Activated naive CD4-positive, alpha-beta T cell treated with anti-CD3 and anti-CD28 coated beads, Interleukin-2, amount 50 U/mL, for 24 hours (primary cell): ENCODE data around the gene CTNND2.
"Not testable (repeated sequence)": the region's sequence is repeated elsewhere in the genome, so short reads cannot be mapped to it uniquely, and the experiment has no call there.

Source experiments
- H3K27ac Mint-ChIP-seq: one replicate; pipeline ENCODE4 v1.8.0; 2021; ENCODE audit warnings: mild to moderate bottlenecking, mixed read lengths
- H3K27me3 Mint-ChIP-seq: one replicate; pipeline ENCODE4 v1.8.0; 2021; ENCODE audit warnings: mixed read lengths
- H3K36me3 Mint-ChIP-seq: one replicate; pipeline ENCODE4 v1.8.0; 2021; ENCODE audit warnings: mixed read lengths
- H3K4me1 Mint-ChIP-seq: one replicate; pipeline ENCODE4 v1.8.0; 2021; ENCODE audit warnings: mixed read lengths
- H3K4me3 Mint-ChIP-seq: one replicate; pipeline ENCODE4 v1.8.0; 2021; ENCODE audit warnings: mild to moderate bottlenecking, mixed read lengths
- H3K9me3 Mint-ChIP-seq: one replicate; pipeline ENCODE4 v1.8.0; 2021; ENCODE audit warnings: mixed read lengths

Gene CTNND2

DNA sequence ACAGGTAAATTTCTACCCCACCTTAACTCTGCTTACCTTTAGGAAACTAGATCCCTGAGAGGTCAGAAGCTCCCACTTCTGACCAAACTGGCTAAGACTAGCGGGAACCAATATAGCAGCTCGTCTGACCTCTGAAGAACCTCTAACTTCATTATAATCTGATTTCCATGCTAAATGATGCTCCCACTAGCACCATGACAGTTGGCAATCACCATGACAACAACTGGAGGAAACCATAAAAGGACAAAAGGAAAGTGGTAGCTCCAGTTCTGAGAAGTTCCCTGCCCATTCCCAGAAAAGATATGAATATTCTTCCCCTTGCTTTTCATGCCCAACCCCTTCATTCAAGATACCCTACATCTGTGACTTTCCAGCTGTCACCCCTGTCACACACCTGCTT lies 483.3 kb downstream of the CTNND2 start:
- H3K4me3 Mint-ChIP-seq: no peak overlapping the region
- no peaks in the 10 kb centered on the region for H3K4me1 Mint-ChIP-seq
- no peaks in the 10 kb centered on the region for H3K36me3 Mint-ChIP-seq
- H3K27me3 Mint-ChIP-seq: no peaks in the 10 kb centered on the region
- peaks cover 5% of the 10 kb centered on the region for H3K9me3 Mint-ChIP-seq
- no peak overlapping the region for H3K27ac Mint-ChIP-seq

DNA sequence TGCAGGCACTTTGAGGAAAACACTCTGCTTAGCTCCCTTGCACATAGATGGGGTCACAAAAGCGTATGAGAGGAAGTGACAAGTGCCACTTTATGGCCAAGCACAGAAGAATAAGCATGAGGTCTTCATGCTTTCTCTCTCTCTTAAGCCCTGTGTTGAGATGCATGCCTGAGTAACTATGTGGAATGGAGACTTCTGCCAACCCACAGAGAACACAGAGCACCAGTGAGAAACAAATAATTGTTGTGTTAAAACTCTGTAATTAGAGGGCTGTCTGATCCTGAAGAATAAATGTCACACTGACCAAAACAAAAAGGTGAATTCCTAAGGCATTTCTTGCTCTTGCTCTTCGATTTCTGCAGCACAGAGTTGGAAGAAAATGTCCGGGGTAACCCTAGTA lies 488.5 kb downstream of the CTNND2 start:
- no peaks in the 10 kb centered on the region for H3K36me3 Mint-ChIP-seq
- H3K27me3 Mint-ChIP-seq: peaks cover 3% of the 10 kb centered on the region
- no peaks in the 10 kb centered on the region for H3K4me1 Mint-ChIP-seq
- peaks cover 5% of the 10 kb centered on the region for H3K9me3 Mint-ChIP-seq
- H3K27ac Mint-ChIP-seq: no peak overlapping the region
- no peak overlapping the region for H3K4me3 Mint-ChIP-seq

DNA sequence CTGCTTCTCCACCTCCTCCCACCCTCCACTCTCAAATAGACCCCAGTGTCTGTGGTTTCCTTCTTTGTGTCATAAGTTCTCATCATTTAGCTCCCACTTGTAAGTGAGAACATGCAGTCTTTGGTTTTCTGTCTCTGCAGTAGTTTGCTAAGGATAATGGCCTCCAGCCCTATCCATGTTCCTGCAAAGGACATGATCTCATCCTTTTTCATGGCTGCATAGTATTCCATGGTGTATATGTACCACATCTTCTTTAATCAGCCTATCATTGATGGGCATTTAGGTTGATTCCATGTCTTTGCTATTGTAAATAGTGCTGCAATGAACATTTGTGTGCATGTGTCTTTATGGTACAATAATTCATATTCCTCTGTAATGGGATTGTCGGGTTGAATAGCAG lies 489.5 kb downstream of the CTNND2 start:
- not testable (repeated sequence) for H3K27ac Mint-ChIP-seq, H3K27me3 Mint-ChIP-seq, H3K4me1 Mint-ChIP-seq, H3K36me3 Mint-ChIP-seq, H3K4me3 Mint-ChIP-seq, H3K9me3 Mint-ChIP-seq

DNA sequence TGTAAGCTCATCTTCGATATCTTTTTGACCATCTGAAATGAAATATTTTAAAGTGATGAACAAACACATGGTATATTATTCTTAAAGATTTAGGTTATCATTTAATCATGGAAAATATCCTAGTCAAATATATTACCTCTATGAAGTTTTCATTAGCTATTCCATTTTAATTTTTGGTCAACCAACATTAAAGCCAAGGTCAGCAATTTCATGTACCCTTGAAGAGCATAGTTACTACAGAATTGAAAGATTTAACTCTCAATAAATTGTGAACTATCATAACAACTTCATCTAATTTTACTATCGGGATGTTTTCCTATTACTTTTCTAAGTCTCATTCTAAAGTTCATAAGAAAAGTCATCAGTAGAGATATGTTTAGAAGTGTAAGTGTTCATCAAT lies 492.6 kb downstream of the CTNND2 start:
- Mint-ChIP-seq H3K27ac (no peak overlapping the region), H3K4me1 (no peaks in the 10 kb centered on the region), H3K4me3 (no peak overlapping the region), H3K36me3 (no peaks in the 10 kb centered on the region), H3K27me3 (peaks cover 3% of the 10 kb centered on the region), H3K9me3 (no peaks in the 10 kb centered on the region)

DNA sequence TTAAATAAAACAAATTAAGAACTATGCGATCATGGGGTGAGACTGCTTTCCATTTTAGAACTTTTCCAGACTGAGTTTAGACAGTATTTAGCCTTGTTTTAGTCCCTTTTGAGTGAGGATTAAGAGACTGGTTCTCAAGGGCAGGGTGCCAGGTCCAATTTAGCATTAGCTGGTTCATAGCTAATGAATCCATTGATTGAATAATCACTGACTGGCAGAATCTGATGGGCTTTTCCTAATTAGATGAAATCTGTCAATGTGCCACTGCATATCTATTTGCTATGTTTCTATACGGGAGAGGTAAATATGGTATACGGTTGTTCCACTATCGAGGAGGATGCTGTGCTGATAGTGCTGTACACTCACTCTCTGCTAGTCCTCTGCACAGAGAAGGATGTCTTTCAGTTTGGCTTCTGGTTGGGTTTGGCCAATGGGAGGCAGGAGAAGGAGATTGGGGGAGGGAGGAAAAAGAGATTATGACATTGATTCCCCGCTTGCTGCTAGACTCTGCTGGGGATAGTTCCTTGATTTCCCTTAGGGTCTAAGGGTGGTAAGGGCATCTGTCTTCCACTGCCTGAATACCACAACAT lies 496.6 kb downstream of the CTNND2 start:
- Mint-ChIP-seq H3K27ac (no peak overlapping the region), H3K36me3 (no peaks in the 10 kb centered on the region), H3K9me3 (no peaks in the 10 kb centered on the region), H3K4me3 (no peak overlapping the region), H3K27me3 (no peaks in the 10 kb centered on the region), H3K4me1 (no peaks in the 10 kb centered on the region)

DNA sequence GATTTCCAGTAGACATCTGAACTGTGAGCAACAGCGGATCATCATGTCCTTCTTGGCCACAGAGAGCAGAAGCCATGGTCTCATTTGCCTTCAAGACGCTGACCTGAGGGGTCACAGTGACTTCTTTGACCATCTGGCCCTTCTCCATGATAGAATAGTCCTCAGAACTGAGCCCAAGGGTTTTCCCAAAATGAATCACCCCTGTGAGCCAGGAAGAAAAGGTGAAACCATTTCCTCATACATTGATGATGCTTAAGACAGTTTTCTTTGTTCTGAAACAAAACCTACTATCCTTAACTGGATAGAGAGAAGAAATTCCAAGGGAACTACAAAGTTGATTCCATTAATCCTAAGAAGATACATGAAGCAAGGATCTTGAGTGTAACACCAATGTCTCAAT lies 503.9 kb downstream of the CTNND2 start:
- Mint-ChIP-seq H3K4me1 (no peaks in the 10 kb centered on the region), H3K36me3 (no peaks in the 10 kb centered on the region), H3K27ac (no peak overlapping the region), H3K27me3 (peaks cover 3% of the 10 kb centered on the region), H3K4me3 (no peak overlapping the region), H3K9me3 (no peaks in the 10 kb centered on the region)

DNA sequence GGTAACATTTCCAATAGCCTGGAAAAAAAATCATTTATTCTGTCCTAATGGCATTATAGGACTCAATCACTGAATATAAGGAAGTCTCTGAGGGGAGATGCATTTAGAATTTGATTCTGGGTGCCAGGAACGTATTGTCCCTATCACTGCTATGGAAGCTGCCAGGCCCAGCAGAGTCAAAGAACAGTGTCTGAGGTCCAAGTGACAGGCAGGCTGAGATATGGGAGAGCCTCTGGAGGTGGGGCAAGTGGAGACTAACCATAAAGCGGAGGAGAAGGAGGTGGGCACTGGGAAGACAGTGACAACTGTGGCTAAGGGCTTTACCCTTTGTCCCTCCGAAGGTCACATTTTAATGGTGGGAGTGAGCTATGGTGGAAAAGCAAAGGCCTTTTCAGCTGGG lies 505.5 kb downstream of the CTNND2 start:
- Mint-ChIP-seq H3K27me3 (peaks cover 5% of the 10 kb centered on the region), H3K9me3 (no peaks in the 10 kb centered on the region), H3K4me3 (no peak overlapping the region), H3K27ac (no peak overlapping the region), H3K4me1 (no peaks in the 10 kb centered on the region), H3K36me3 (no peaks in the 10 kb centered on the region)

DNA sequence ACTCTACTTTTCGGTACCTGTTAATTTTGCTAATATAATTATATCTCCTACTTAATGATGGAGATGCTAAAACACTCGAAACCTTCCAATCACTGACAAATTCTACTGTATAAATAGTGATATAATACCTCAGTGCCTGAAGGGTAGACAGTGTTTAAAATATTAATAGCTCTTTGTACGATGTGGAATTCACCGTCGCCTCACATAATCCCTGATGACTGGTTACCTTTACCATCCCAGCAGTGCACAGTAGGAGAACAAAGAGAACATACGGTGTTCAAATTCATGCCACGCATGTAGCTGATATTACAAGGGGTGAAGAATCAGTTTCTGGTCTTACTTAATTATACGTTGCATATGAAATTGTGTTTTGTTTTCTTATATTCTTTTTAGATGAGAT lies 506.7 kb downstream of the CTNND2 start:
- H3K27ac Mint-ChIP-seq: no peak overlapping the region

DNA sequence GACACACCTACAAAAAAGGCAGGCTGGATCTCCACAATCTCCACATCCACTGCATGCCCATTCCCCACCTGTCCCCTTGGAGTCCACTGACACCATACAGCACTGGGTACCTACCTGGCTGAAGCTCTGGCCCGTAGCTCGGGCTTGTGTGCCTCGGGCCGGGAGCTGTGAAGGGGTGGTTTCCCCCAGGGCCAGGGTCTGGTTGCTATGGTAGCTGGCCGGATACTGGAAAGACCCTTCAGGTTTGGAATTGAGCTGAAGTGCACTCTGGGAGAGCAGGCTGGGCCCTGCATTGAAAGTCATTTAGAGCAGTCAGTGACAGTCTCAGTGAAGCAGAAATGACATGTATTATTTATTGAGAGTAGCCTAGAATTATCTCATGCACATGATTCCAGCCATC lies 507.3 kb downstream of the CTNND2 start:
- peaks cover 5% of the 10 kb centered on the region for H3K27me3 Mint-ChIP-seq
- no peaks in the 10 kb centered on the region for H3K36me3 Mint-ChIP-seq
- H3K4me1 Mint-ChIP-seq: no peaks in the 10 kb centered on the region
- no peak overlapping the region for H3K4me3 Mint-ChIP-seq
- no peaks in the 10 kb centered on the region for H3K9me3 Mint-ChIP-seq
- H3K27ac Mint-ChIP-seq: no peak overlapping the region

More for the DNA sequence above, 506.7 kb downstream of the CTNND2 start:
- no peaks in the 10 kb centered on the region for H3K9me3 Mint-ChIP-seq
- H3K4me3 Mint-ChIP-seq: no peak overlapping the region
- no peaks in the 10 kb centered on the region for H3K36me3 Mint-ChIP-seq
- H3K4me1 Mint-ChIP-seq: no peaks in the 10 kb centered on the region
- peaks cover 5% of the 10 kb centered on the region for H3K27me3 Mint-ChIP-seq

DNA sequence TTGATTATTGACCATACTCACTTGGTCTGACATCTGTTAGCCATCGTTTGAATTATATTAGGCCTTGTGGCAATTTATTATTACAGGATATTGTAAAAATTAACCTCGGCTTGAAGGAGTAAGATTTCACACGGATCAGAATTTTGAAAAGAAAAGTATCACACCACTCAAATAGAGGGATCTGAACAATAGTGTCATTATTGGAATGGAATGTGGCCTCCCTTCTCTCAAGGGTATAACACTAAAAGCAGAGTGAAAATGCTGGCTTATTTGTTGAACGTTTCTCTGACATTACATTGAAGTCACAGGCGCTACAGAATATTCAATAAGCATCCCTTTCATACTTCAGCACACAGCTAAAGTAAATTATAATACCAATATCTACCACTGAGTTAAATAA lies 509.3 kb downstream of the CTNND2 start:
- Mint-ChIP-seq H3K27ac (no peak overlapping the region), H3K27me3 (peaks cover 7% of the 10 kb centered on the region), H3K9me3 (no peaks in the 10 kb centered on the region), H3K4me3 (no peak overlapping the region), H3K36me3 (no peaks in the 10 kb centered on the region), H3K4me1 (no peaks in the 10 kb centered on the region)

DNA sequence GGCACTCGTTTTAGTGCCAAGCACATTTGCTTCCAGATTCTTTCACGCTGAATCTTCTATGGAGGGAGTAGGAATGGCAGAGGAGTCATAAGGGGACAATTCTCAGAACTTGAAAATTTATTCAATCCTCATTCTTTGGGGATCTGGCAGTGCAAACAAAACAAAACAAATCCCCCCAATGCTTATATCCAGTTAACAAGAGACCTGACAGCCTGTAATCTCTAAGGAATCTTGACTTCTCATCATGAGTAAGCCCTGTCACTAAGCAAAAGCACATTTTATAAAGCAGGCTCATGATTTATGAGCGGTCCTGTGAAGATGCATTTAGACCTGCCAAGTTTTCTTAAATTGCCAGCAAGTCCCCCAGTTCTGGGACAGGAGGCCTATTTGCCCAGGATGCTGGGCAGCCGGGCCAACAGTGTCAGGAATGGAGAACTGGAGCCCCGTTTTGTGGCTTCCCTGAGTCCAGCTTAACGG lies 513.9 kb downstream of the CTNND2 start:
- Mint-ChIP-seq H3K9me3 (no peaks in the 10 kb centered on the region), H3K27ac (no peak overlapping the region), H3K36me3 (no peaks in the 10 kb centered on the region), H3K27me3 (peaks cover 19% of the 10 kb centered on the region), H3K4me3 (no peak overlapping the region), H3K4me1 (no peaks in the 10 kb centered on the region)

DNA sequence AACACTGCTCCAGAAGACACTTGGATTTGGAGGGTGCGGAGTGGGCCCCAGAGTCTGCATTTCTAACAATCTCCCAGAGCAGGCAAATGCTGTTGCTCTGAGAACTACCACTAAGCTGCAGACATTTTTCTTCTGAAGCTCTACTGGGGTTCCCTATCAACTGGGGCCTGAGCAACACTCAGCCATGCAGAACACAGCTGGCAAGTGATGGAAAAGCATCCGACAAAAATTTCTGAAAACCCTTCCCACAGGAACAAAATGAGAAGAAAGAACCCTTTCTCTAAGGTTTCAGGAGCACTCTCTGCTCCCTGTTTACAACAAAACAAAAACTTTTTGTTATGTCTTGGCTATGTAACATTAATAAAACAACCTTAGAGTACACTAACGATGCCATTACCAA lies 516.9 kb downstream of the CTNND2 start:
- Mint-ChIP-seq H3K27me3 (peaks cover 35% of the 10 kb centered on the region), H3K4me1 (peaks cover 7% of the 10 kb centered on the region), H3K9me3 (no peaks in the 10 kb centered on the region), H3K36me3 (no peaks in the 10 kb centered on the region), H3K4me3 (no peak overlapping the region), H3K27ac (no peak overlapping the region)

DNA sequence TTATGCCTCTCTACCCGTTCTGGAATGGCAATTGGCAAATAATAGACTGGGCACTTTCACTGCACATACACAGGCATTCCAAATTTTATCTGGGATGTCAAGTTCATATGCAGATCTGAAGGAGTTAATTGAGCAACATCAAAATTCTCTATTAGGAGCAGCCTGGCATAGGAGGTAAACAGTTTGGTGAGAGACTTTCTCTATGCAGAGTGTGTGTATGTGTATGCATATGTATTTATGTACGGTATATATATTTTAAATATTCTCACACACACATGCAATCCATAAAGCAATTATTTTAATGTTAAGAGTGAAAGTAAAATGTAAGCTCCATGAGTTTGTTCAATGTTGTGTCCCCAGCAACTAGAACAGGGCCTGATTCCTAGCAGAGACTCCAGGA lies 517.8 kb downstream of the CTNND2 start:
- no peaks in the 10 kb centered on the region for H3K36me3 Mint-ChIP-seq

DNA sequence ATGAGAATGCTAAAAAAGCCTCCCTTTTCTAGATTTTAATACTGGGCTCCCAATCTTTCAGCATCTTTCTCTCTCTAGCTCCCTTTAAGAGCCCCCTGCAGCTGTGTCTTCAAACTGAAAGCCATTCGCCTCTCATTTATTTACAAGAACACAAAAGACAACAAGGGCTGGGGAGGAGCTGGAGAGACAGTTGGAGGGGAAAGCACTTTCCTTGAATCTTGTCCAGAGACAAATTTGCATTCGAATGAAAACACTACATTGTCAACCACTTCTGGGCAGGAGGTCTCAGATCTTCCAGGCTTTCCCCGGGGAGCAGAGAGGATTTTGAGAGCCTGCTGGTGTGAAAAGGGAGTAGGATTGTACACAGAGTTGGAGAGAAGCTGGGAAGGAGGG lies 518.3 kb downstream of the CTNND2 start:
- H3K4me3 Mint-ChIP-seq: no peak overlapping the region
- H3K4me1 Mint-ChIP-seq: peaks cover 7% of the 10 kb centered on the region
- H3K36me3 Mint-ChIP-seq: no peaks in the 10 kb centered on the region
- H3K27me3 Mint-ChIP-seq: peaks cover 36% of the 10 kb centered on the region
- H3K27ac Mint-ChIP-seq: no peak overlapping the region
- no peaks in the 10 kb centered on the region for H3K9me3 Mint-ChIP-seq

More for the DNA sequence above, 517.8 kb downstream of the CTNND2 start:
- Mint-ChIP-seq H3K4me3 (no peak overlapping the region), H3K9me3 (no peaks in the 10 kb centered on the region), H3K27ac (no peak overlapping the region), H3K4me1 (peaks cover 7% of the 10 kb centered on the region), H3K27me3 (peaks cover 36% of the 10 kb centered on the region)

DNA sequence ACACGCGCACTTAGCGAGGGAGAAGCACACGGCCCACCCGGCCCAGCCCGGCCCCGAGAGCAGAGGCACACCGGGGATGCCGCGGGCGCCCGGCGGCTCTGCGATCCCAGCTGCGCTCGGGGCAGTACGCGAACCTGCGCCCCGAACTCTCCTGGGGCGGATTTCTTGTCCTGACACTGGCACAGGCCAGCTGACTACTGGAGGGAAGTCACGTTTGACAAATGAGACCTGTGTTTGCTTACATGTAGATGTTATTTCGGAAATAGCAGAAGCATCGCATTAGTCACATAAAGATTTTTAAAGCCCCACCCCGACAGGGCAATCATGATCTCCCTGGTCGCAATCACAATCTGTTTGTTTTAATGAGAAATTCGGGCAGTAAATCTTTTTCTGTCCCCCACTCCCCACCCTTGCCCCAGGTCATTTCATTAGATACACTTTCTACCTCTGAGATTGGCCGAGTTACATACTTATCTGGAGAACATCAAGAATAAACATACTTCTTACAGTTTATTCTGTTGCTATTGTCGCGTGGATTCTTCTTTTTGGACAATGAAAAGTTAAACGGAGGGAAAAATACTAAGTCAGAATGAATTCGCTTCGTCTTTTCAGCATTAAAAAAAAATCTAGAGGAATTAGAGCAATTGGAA lies 518.9 kb downstream of the CTNND2 start:
- Mint-ChIP-seq H3K27me3 (peaks cover 36% of the 10 kb centered on the region), H3K4me3 (no peak overlapping the region), H3K4me1 (peaks cover 7% of the 10 kb centered on the region), H3K9me3 (no peaks in the 10 kb centered on the region), H3K27ac (no peak overlapping the region), H3K36me3 (no peaks in the 10 kb centered on the region)

DNA sequence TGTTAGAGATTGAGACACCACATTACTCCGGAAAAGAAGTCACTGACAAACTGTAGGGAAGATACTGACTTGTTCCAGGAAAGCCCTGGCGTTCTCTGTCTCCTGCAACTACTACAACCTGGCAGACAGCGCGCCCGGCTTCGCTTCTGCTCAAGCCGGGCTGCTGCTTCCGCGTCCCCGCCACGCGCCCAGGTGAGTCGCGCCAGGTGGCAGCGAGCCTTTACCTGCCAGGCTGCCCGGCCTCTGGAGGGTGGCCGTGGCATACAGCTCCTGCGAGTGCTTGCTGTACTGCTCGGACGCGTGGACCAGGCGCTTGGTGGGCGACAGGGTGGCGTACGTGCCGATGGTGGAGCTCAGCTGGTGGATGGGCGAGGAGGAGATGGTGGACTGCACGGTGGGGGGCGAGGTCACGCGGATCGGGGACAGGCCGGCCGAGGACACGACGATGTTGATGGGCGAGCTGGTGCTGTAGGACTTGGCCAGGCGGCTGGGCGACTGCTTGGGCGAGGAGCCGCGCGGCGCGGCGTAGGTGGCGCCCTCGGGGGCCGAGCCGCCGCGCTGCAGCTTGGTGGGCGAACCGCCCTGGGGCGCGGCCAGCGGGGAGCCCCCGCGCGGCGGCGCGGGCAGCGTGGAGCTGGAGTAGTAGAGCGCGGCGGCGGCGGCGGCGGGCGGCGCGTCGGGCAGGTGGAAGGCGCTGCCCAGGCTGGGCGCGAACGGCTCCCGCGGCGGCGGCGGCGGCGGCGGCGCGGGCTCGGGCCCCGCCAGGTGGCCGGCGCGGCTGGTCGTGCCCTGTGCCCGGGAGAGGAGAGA lies 519.6 kb downstream of the CTNND2 start:
- no peaks in the 10 kb centered on the region for H3K36me3 Mint-ChIP-seq
- no peak overlapping the region for H3K27ac Mint-ChIP-seq
- peak overlapping the region; percentile 7 for H3K4me3 Mint-ChIP-seq
- no peaks in the 10 kb centered on the region for H3K9me3 Mint-ChIP-seq
- peaks cover 7% of the 10 kb centered on the region for H3K4me1 Mint-ChIP-seq
- peaks cover 36% of the 10 kb centered on the region for H3K27me3 Mint-ChIP-seq
